Left ventricle myocardium superior (tissue), 1 donor: ENCODE measurements around the gene SMG6. TPM values are rescaled to one million over a fixed set of nuclear protein-coding genes. Genes with fewer than 3 reads are reported as not detected.

Experiments used
- ATAC-seq: fragments of 200-7000 bp; cut with Tn5 transposase; one replicate; pipeline ENCODE4 v1.9.1; 2020; ENCODE audit warnings: mild to moderate bottlenecking, moderate library complexity
- DNase-seq: peaks from one replicate; pipeline ENCODE4 v3.0.0-alpha.2; 2020
- intact Hi-C: fragments of 100-400 bp; cut with micrococcal nuclease; formaldehyde crosslinking; loops from one replicate; pipeline ENCODE4 v1.11.0; 2022
- total RNA-seq: library from RNA; stranded (reverse); fragmentation: NEBNext Ultra II Directional; extraction: Animal tissue kit (Norgen Biotek cat#: 25700); gene quantifications from one replicate; pipeline ENCODE4 v1.2.1, GENCODE V29; 2021
- donor health status: DM: no; HTN: yes; CAD: no; lungs with severe emphysema.

SMG6 gene
- total RNA-seq, 1 donor from 2014 or later = 18.2 TPM

GRCh38 chr17:2137342-2138098, 166.1 kb downstream of the SMG6 start:
- no peak for DNase-seq
- ATAC-seq = peak; percentile 26
- intact Hi-C loops = no loop called here

DNA sequence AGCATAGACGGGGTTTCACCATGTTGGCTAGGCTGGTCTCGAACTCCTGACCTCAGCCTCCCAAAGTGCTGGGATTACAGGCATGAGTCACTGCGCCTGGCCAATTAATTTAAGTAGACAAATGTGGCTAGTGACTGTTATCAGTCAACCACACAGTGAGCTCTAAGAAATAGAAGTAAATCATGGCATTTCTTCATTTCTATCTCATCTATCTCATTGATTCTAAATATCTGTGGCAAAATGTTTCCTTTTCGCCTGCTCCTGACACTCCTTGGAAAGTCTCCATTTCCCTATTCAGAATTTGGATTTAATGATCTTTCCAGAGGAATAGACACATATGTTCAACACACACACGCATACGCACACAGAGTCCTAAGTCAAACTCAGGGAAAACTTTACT, 167.3 kb downstream of the SMG6 start:
- intact Hi-C loops = no loop called here
- ATAC-seq = no peak

GRCh38 chr17:2128011-2128410, 175.6 kb downstream of the SMG6 start:
- ATAC-seq (no peak), DNase-seq (no peak)
- intact Hi-C loops = no loop called here

More for the DNA sequence above, 167.3 kb downstream of the SMG6 start:
- DNase-seq = no peak

- ATAC-seq = no peak
- intact Hi-C loops = no loop called here
- no peak for DNase-seq
Measured at GRCh38 chr17:2125013-2125535, 178.5 kb downstream of the SMG6 start.

GRCh38 chr17:2124391-2124790, 179.2 kb downstream of the SMG6 start:
- no peak for DNase-seq
- no peak for ATAC-seq
- intact Hi-C loops = no loop called here

GRCh38 chr17:2123375-2124251, 180.0 kb downstream of the SMG6 start:
- intact Hi-C loops = no loop called here
- peak; percentile 81 for ATAC-seq
- peak; percentile 37 for DNase-seq

- peak; percentile 84 for ATAC-seq
- DNase-seq = peak; percentile 75
- intact Hi-C loops = no loop called here
Measured at GRCh38 chr17:2122641-2123302, 180.8 kb downstream of the SMG6 start.

GRCh38 chr17:2120586-2121335, 182.8 kb downstream of the SMG6 start:
- ATAC-seq (no peak), DNase-seq (no peak)
- intact Hi-C loops = no loop called here

DNA sequence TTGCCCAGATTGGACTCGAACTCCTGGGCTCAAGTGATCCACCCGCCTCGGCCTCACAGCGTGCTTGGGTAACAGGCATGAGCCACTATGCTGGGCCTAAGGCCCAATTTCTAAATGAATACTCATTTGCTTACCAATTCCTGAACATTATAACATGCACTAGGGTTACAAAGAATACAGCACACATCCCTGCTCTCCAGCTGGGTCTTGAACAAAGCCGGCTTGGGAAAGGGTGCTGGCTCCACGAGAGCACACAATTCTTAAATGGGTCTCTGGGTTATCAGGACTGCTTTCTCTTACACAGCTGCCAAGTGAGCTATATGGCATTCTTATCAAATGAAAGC, 190.3 kb downstream of the SMG6 start:
- ATAC-seq = no peak
- intact Hi-C loops = no loop called here
- DNase-seq = no peak

GRCh38 chr17:2111691-2112090, 191.9 kb downstream of the SMG6 start:
- intact Hi-C loops = no loop called here
- ATAC-seq (no peak), DNase-seq (no peak)

DNA sequence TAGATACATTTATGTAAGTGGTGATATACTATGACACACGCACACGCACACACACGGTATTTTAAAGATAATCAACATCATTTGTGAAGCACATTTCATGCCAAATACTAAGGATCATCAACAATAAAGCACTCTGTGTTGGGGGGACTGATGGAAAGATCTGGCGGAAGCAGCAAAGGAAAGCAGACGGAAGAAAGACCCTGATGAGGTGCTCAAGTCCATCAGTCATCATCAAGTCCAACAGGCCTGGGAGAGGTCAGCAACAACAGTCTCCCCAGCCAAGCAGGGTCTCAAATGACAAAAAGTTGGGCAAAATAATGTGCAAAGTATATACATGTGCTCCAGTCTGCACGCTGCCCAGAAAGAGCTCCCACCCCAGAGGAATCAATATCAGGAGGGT, 193.1 kb downstream of the SMG6 start:
- DNase-seq (no peak), ATAC-seq (no peak)
- intact Hi-C loops = no loop called here

GRCh38 chr17:2108170-2108569, 195.4 kb downstream of the SMG6 start:
- no peak for ATAC-seq
- DNase-seq = no peak
- intact Hi-C loops = no loop called here

GRCh38 chr17:2107506-2107905, 196.1 kb downstream of the SMG6 start:
- intact Hi-C loops = no loop called here
- DNase-seq (peak; percentile 52), ATAC-seq (peak; percentile 83)

DNA sequence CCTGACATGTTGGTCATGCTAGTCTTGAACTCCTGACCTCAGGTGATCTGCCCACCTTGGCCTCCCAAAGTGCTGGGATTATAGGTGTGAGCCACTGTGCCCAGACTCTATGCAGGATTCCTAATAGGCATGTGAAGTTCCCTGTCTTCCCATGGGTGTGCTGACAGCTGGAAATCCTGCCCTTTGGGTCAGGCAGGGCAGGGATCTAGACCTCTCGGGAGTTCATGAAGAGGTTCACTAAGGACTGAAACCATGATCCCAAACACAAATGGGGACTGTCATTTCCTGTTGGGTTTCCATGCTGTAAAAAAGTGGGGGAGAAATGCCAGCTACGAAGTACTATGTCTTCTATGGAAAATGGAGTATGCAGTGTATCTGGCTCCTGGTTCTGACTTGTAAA, 196.5 kb downstream of the SMG6 start:
- ATAC-seq (peak; percentile 39), DNase-seq (no peak)
- intact Hi-C loops = no loop called here

DNA sequence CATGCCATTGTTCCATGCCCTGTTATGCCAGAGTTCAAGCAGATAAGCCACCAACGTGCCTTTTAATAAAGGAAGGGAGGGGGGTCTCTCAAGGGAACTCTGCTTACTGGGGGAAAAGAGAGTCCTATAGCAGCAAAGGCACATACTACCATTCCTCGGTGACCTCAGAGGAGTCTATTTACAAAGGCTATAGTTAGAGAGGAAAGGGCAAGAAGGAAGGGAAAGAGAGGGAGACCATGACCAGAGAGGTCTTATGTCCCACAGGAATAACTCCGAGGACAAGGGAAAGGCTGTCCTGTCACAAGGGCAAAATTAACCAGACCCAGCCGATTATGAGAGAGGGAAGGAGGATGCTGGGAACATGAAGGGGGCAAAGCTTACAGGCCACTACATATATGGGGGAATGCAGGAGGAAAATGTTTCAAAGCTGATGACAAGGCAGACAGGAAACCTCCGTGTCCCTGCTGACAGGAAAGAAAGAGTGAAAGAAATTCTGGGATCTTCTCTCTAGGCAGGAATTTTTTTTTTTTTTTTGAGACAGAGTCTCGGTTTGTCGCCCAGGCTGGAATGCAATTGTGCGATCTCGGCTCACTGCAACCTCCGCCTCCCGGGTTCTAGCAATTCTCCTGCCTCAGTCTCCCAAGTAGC, 197.2 kb downstream of the SMG6 start:
- DNase-seq (no peak), ATAC-seq (peak; percentile 46)
- intact Hi-C loops = no loop called here

- ATAC-seq (no peak), DNase-seq (no peak)
- intact Hi-C loops = no loop called here
Measured at GRCh38 chr17:2105663-2106062, 197.9 kb downstream of the SMG6 start.

GRCh38 chr17:2102931-2103809, 200.4 kb downstream of the SMG6 start:
- DNase-seq (no peak), ATAC-seq (no peak)
- intact Hi-C loops = no loop called here
